ENCODE results near the gene VWA5B2. TPM values are rescaled to one million over a fixed set of nuclear protein-coding genes. Genes with fewer than 3 reads are reported as not detected.

The VWA5B2 gene
- total RNA-seq, 6 experiments from 2014 or later, result not detected

- no peak overlapping the region for H3K4me3 Mint-ChIP-seq
- H3K9me3 Mint-ChIP-seq, result no peaks in the 10 kb centered on the region
- no peak for DNase-seq
These were observed 12.9 kb downstream of the VWA5B2 start for GRCh38 chr3:184242297-184242685.

GRCh38 chr3:184248454-184249411, 19.3 kb downstream of the VWA5B2 start, which contains the start of gene ALG3:
TSS of gene ALG3 (minus strand) at chr3:184248962. CDS start at chr3:184248940, 22 bp downstream.
- H3K27ac Mint-ChIP-seq, result peak within 1 kb of the TSS; percentile 98
- no peaks in the 10 kb centered on the region; the same call in 1 of the 2 replicates for H3K27me3 Mint-ChIP-seq (ENCODE audit: insufficient read depth)
- peaks cover 6% of the 10 kb centered on the region; the same call in 1 of the 2 replicates for H3K36me3 Mint-ChIP-seq (ENCODE audit: low read depth)
- no peaks in the 10 kb centered on the region for H3K9me3 Mint-ChIP-seq
- TF ChIP-seq CTCF (IDR thresholded peaks at IDR 0.05), result no peak
- H3K4me3 Mint-ChIP-seq, result peak within 1 kb of the TSS; percentile 94
- no peaks in the 10 kb centered on the region; the same call in 1 of the 2 replicates for H3K4me1 Mint-ChIP-seq (ENCODE audit: low read depth)
- peak; percentile 81 for DNase-seq

More at GRCh38 chr3:184242297-184242685, 12.9 kb downstream of the VWA5B2 start:
- Mint-ChIP-seq H3K36me3 (ENCODE audit: low read depth) (peaks cover 15% of the 10 kb centered on the region), H3K27me3 (ENCODE audit: insufficient read depth) (no peaks in the 10 kb centered on the region; the same call in 1 of the 2 replicates), H3K4me1 (ENCODE audit: low read depth) (no peaks in the 10 kb centered on the region), H3K27ac (no peak overlapping the region)
- no peak for TF ChIP-seq CTCF (IDR thresholded peaks at IDR 0.05)

- peak within 1 kb of the TSS; percentile 94 for H3K4me3 Mint-ChIP-seq
- H3K9me3 Mint-ChIP-seq, result no peaks in the 10 kb centered on the region
- DNase-seq, result peak; percentile 99
- H3K27ac Mint-ChIP-seq, result peak within 1 kb of the TSS; percentile 98
- no peaks in the 10 kb centered on the region; the same call in 1 of the 2 replicates for H3K27me3 Mint-ChIP-seq (ENCODE audit: insufficient read depth)
- H3K4me1 Mint-ChIP-seq (ENCODE audit: low read depth), result no peaks in the 10 kb centered on the region; the same call in 1 of the 2 replicates
- peak; percentile 54 for TF ChIP-seq CTCF (IDR thresholded peaks at IDR 0.05)
- H3K36me3 Mint-ChIP-seq (ENCODE audit: low read depth), result peaks cover 6% of the 10 kb centered on the region; the same call in 1 of the 2 replicates
These were observed 20.2 kb downstream of the VWA5B2 start, which contains the start of gene EEF1AKMT4 for GRCh38 chr3:184249412-184250166. TSS of gene EEF1AKMT4 (plus strand) at chr3:184249672. CDS start at chr3:184249695, 23 bp downstream.

GRCh38 chr3:184250167-184250828, 20.9 kb downstream of the VWA5B2 start:
- H3K27ac Mint-ChIP-seq, result peak overlapping the region; percentile 98
- peak; percentile 79 for DNase-seq
- peak; percentile 93 for TF ChIP-seq CTCF (IDR thresholded peaks at IDR 0.05)

More at GRCh38 chr3:184250167-184250828, 20.9 kb downstream of the VWA5B2 start:
- no peaks in the 10 kb centered on the region; the same call in 1 of the 2 replicates for H3K27me3 Mint-ChIP-seq (ENCODE audit: insufficient read depth)
- H3K4me1 Mint-ChIP-seq (ENCODE audit: low read depth), result no peaks in the 10 kb centered on the region; the same call in 1 of the 2 replicates
- H3K9me3 Mint-ChIP-seq, result no peaks in the 10 kb centered on the region
- peak overlapping the region; percentile 94 for H3K4me3 Mint-ChIP-seq
- no peaks in the 10 kb centered on the region for H3K36me3 Mint-ChIP-seq (ENCODE audit: low read depth)
